Gastrocnemius medialis (tissue), 4 donors: ENCODE data around the gene PTPRN2. TPM values are rescaled to one million over a fixed set of nuclear protein-coding genes. Genes with fewer than 3 reads are reported as not detected.

Experiments used
- ATAC-seq, 2 donors: fragments of 150-250 bp; one replicate each; pipeline ENCODE4 v1.9.1; 2016
- DNase-seq, 2 donors: peaks; one replicate each; pipeline ENCODE4 v3.0.0-alpha.2; 2019
- H3K27ac ChIP-seq, 4 donors: fragments of 200-600 bp; sonication (generic); 1 replicate in 1 of 4; 2 replicates in 3 of 4; pipeline ENCODE4 v1.5.1; 2016 to 2018; ENCODE audit warnings: mild to moderate bottlenecking in 2 of 4, moderate library complexity in 1 of 4
- H3K27me3 ChIP-seq, 3 donors: fragments of 200-600 bp; sonication (generic) in 2 of 3; 1 replicate in 1 of 3; 2 replicates in 2 of 3; pipeline versions ENCODE4 v1.5.1 to v1.6.0; 2016 to 2019; ENCODE audit warnings: mild to moderate bottlenecking in 1 of 3, moderate library complexity in 1 of 3
- H3K36me3 ChIP-seq, 2 donors: fragments of 200-600 bp; sonication (generic) in 1 of 2; one replicate each; pipeline ENCODE4 v1.5.1; 2017 to 2018
- H3K4me1 ChIP-seq, 2 donors: fragments of 200-600 bp; sonication (generic) in 1 of 2; one replicate each; pipeline ENCODE4 v1.5.1; 2016 to 2017; ENCODE audit warnings: mild to moderate bottlenecking in 2 of 2
- H3K4me3 ChIP-seq, 4 donors: fragments of 200-600 bp; sonication (generic) in 3 of 4; 1 replicate in 1 of 4; 2 replicates in 3 of 4; pipeline ENCODE4 v1.5.1; 2016 to 2019; ENCODE audit warnings: mild to moderate bottlenecking in 2 of 4
- H3K9me3 ChIP-seq, 3 donors: fragments of 200-600 bp; sonication (generic) in 2 of 3; 1 replicate in 1 of 3; 2 replicates in 2 of 3; pipeline ENCODE4 v1.5.1; 2016 to 2019
- CTCF ChIP-seq, 5 experiments: fragments of 450-650 bp in 3 of 5; fragments of 200-600 bp in 2 of 5; sonication (generic) in 2 of 5; IDR thresholded peaks in 4 of 5; conservative IDR thresholded peaks in 1 of 5; 1 replicate in 4 of 5; 2 replicates in 1 of 5; pipeline ENCODE4 v1.5.1; 2016 to 2019; ENCODE audit warnings: antibody characterized with exemption in 5 of 5, mild to moderate bottlenecking in 3 of 5, moderate library complexity in 3 of 5
- POLR2A ChIP-seq, 2 donors: fragments of 450-650 bp; IDR thresholded peaks; one replicate each; pipeline ENCODE4 v1.6.1; 2017; ENCODE audit warnings: antibody characterized with exemption in 2 of 2, mild to moderate bottlenecking in 2 of 2, moderate library complexity in 2 of 2
- in situ Hi-C, 4 donors: fragments of 200-750 bp; cut with MboI; loops; one replicate each; pipeline versions ENCODE4 v1.15.0 to v1.8.0; 2017; ENCODE audit warnings: low sequenced_read_pairs in 4 of 4
- intact Hi-C: fragments of 100-400 bp; cut with DNase I; formaldehyde crosslinking; loops from one replicate; pipeline ENCODE4 v1.15.1; 2023; ENCODE audit warnings: low total_unique reads
- total RNA-seq, 4 donors: library from RNA; depleted of rRNA; stranded (reverse); fragments of >200 nt; gene quantifications; one replicate each; pipeline versions ENCODE4 v1.1.0 to v1.2.3, GENCODE V29; 2016

The PTPRN2 gene
- total RNA-seq, 4 donors from 2014 or later = 0.66 to 0.85 (median 0.81) TPM

DNA sequence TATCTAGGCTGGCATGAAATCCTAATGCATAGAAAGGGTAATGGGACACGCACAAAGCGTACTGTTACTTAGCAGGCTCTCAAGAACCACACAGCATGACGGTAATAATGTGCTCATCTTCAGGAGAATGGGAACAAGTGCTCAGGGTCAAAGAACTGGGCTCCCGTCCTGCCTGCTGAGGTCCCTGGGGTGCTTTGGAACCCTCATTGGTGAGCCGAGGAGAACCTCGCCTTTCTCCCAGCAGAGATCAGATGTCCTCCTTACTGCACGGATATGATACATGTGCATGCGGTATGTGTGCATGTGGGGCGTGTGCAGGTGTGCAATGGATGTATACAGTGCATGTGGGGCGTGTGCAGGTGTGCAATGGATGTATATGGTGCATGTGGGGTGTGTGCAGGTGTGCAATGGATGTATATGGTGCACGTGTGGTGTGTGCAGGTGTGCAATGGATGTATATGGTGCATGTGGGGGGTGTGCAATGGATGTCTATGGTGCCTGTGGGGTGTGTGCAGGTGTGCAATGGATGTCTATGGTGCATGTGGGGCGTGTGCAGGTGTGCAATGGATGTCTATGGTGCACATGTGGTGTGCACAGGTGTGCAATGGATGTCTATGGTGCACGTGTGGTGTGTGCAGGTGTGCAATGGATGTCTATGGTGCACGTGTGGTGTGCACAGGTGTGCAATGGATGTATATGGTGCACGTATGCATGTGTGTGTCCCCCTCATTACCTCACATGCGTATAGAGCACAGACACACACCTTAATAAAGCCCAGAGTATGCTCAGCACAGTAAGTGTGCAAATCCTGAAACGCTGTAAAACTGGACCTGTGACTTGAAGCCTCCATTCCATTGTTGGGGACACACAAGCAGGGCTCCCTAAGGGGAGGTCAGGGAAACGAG, 336.3 kb downstream of the PTPRN2 start:
- Histone ChIP-seq H3K4me1 (no peaks in the 10 kb centered on the region), H3K27ac (no peak overlapping the region), H3K36me3 (no peaks in the 10 kb centered on the region), H3K27me3 (no peaks in the 10 kb centered on the region), H3K4me3 (no peak overlapping the region), H3K9me3 (no peaks in the 10 kb centered on the region)
- intact Hi-C loops = no loop called here
- DNase-seq (no peak), ATAC-seq (no peak)
- TF ChIP-seq CTCF (IDR thresholded peaks at IDR 0.05 in 4 of 5, conservative IDR thresholded peaks at IDR 0.05 in 1 of 5) (no peak), POLR2A (IDR thresholded peaks at IDR 0.05) (no peak)
- in situ Hi-C loops = no loop called here

- no peak overlapping the region for H3K4me3 ChIP-seq
- in situ Hi-C loops = no loop called here
- H3K36me3 ChIP-seq = no peaks in the 10 kb centered on the region
- H3K27ac ChIP-seq = no peak overlapping the region
- DNase-seq = no peak
- TF ChIP-seq CTCF (IDR thresholded peaks at IDR 0.05 in 4 of 5, conservative IDR thresholded peaks at IDR 0.05 in 1 of 5) = no peak
- no peak for TF ChIP-seq POLR2A (IDR thresholded peaks at IDR 0.05)
- intact Hi-C loops = no loop called here
- H3K9me3 ChIP-seq = no peaks in the 10 kb centered on the region
- ATAC-seq = no peak
- H3K4me1 ChIP-seq = no peaks in the 10 kb centered on the region
- no peaks in the 10 kb centered on the region for H3K27me3 ChIP-seq
These were observed 337.9 kb downstream of the PTPRN2 start for GRCh38 chr7:158249692-158250091.

- in situ Hi-C loops = no loop called here
- no peak for DNase-seq
- TF ChIP-seq POLR2A (IDR thresholded peaks at IDR 0.05) (no peak), CTCF (IDR thresholded peaks at IDR 0.05 in 4 of 5, conservative IDR thresholded peaks at IDR 0.05 in 1 of 5) (no peak)
These were observed 338.8 kb downstream of the PTPRN2 start for GRCh38 chr7:158248816-158249215.

DNA sequence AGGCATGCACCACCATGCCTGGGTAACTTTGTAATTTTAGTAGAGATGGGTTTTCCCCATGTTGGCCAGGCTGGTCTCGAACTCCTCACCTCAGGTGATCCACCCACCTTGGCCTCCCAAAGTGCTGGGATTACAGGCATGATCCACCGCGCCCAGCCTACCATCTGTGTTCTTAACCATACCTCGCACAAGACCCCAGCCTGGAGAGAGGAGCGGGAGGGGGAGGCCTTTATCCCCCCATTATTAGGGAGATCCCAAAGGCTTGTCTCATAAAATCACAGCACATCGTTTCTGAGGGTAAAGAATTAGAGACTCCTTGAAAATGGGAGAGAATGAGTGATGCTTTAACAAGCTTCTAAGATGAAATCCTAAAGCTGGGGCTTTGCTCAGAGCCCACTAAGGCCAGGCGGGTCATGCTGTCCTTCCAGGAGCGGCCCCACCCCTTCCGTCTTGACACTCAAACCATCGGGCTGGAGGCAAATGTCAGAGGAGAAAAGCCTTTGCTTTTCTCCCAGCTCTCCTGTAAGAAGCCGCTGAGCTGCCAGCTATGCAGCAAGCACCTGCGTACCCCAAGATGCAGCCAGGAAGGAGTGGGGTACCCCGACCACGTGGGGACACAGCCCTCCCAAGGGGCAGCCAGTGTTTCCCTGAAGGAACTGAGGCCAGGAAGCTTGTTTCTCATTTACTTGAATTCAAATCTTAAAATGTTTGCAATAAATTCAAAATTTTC, 339.7 kb downstream of the PTPRN2 start:
- Histone ChIP-seq H3K36me3 (no peaks in the 10 kb centered on the region), H3K4me3 (no peak overlapping the region), H3K27me3 (no peaks in the 10 kb centered on the region), H3K9me3 (no peaks in the 10 kb centered on the region), H3K4me1 (no peaks in the 10 kb centered on the region), H3K27ac (no peak overlapping the region)
- ATAC-seq (no peak), DNase-seq (no peak)
- in situ Hi-C loops (no loop called here), intact Hi-C loops (no loop called here)
- TF ChIP-seq POLR2A (IDR thresholded peaks at IDR 0.05) (no peak), CTCF (IDR thresholded peaks at IDR 0.05 in 4 of 5, conservative IDR thresholded peaks at IDR 0.05 in 1 of 5) (no peak)

More at GRCh38 chr7:158248816-158249215, 338.8 kb downstream of the PTPRN2 start:
- H3K4me3 ChIP-seq = no peak overlapping the region
- H3K27ac ChIP-seq = no peak overlapping the region
- intact Hi-C loops = no loop called here
- no peaks in the 10 kb centered on the region for H3K4me1 ChIP-seq
- no peak for ATAC-seq
- H3K36me3 ChIP-seq = no peaks in the 10 kb centered on the region
- H3K9me3 ChIP-seq = no peaks in the 10 kb centered on the region
- H3K27me3 ChIP-seq = no peaks in the 10 kb centered on the region
